ENCODE results near the gene ADAMTS6.
"Not testable (repeated sequence)": the region's sequence is repeated elsewhere in the genome, so short reads cannot be mapped to it uniquely, and the experiment has no call there.

The ADAMTS6 gene

GRCh38 chr5:65203746-65204145 is 278.0 kb downstream of the ADAMTS6 start:
- DNase-seq (ENCODE audit: low read depth in 4 of 4, low spot score in 1 of 4), result no peak

DNA sequence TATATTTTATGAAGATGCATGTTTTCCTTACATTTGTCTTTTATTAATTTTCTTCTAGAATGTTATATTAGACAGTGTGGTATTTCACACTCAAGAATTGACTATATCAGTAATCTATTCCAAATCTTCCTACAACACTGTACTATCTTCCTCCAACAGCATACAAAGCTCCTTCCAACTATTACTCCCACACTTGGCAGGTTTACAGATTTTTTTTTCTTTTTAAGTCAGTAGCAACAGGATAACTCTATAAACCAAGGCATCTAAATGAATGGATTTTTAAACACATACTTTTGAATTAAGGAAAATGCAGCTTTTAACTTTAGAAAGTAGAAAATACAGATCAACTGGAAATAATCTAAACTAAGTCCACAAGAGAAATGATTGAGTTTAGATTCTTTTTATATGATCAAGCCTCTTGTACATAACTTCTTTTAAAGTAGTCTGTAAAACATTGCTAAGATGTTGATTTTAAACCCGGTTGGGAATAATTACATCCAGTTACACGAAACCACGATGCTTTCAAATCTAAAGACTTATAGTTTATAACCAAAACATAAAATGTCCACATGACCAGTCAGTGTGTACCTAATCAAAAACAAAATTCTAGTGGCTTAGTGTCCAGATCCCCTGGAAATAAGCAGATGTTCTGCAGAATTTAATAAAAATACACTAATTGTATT is 281.6 kb downstream of the ADAMTS6 start:
- DNase-seq (ENCODE audit: low read depth in 4 of 4, low spot score in 1 of 4), result no peak

DNA sequence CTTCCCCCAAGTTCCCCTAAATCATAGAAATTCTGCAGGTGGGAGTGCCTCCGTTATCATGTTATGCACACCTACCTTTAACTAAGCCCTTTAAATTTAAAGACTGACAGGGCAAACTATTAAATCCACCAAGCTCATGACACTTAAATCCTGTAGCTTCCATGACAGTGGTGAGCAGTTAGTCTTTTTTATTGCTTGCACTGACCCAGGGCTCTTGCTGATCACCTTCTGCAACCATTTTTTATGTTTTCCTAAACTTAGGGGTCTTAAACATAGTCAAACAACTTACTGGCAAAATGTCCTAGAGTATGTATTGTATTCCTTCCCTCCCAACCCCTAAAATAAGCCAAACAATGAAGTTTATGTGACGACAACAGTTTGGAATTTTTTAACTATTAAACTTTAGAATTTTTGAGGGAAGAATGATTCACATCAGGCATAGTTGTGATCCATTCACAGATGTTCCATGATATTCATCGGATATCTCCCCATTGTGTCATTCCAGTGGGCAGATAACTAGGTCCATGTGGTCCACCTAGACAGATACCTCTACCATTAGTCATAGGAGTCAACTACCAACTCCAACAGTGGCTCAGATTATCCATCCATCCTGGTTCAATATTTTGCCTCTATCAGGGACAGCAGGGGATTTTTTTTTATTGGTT is 283.1 kb downstream of the ADAMTS6 start:
- DNase-seq (ENCODE audit: low read depth in 4 of 4, low spot score in 1 of 4), result no peak

- no peak for DNase-seq (ENCODE audit: low read depth in 4 of 4, low spot score in 1 of 4)
Observed at GRCh38 chr5:65197531-65198455, 283.9 kb downstream of the ADAMTS6 start.

- no peak for DNase-seq (ENCODE audit: low read depth in 4 of 4, low spot score in 1 of 4)
Observed at GRCh38 chr5:65194871-65195270, 286.8 kb downstream of the ADAMTS6 start.

DNA sequence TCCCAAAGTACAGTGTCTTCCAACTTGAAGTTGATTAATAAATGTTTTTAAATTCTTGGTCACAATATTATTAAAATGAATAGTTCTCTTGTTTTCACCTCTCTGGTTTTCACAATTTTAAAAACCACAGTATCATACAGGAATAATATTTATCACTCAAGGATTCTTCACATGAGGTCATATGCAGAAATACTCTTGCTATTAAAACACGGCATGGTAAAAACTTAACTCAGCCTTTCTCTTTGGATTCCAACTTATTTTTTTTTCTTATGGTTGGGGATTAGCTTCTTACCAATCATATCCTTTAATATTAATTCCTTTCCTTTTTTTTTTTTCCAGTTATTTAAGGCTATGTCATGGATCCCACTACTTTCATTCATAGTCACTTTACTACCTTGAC is 289.4 kb downstream of the ADAMTS6 start:
- no peak for DNase-seq (ENCODE audit: low read depth in 4 of 4, low spot score in 1 of 4)

- no peak for DNase-seq (ENCODE audit: low read depth in 4 of 4, low spot score in 1 of 4)
Observed at GRCh38 chr5:65191554-65192135, 290.1 kb downstream of the ADAMTS6 start.

GRCh38 chr5:65190328-65191053 is 291.2 kb downstream of the ADAMTS6 start:
- no peak for DNase-seq (ENCODE audit: low read depth in 4 of 4, low spot score in 1 of 4)

DNA sequence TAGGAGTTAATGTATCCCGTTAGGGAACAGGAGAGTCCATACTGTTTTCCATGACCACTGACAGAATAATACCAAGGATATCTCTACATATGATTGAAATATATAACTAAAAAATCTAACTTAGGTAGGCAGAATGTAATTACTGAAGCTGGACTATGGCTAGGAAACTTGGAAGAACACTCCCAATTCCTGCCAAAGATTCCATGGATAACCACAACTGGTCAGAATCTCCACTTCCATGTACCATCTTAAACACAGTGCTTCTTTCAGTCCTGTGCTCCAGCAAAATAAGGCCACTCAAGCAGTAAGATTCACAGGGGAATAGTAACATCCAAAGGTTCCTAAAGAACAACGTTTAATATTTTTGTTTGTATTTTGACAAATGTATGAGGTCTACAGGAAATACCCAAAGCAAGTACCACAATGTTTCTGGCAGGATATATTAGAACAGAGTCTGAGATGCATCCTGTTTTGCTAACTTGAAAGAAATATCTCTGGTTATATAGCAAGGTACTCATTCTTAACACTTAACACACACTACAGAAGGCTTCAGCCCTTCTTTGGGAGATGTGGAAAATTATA is 295.0 kb downstream of the ADAMTS6 start:
- DNase-seq (ENCODE audit: low read depth in 4 of 4, low spot score in 1 of 4), result no peak

GRCh38 chr5:65185468-65185867 is 296.3 kb downstream of the ADAMTS6 start:
- no peak for DNase-seq (ENCODE audit: low read depth in 4 of 4, low spot score in 1 of 4)

- no peak for DNase-seq (ENCODE audit: low read depth in 4 of 4, low spot score in 1 of 4)
Observed at GRCh38 chr5:65184780-65185179, 296.9 kb downstream of the ADAMTS6 start.

GRCh38 chr5:65174231-65174630 is 307.5 kb downstream of the ADAMTS6 start:
- not testable (repeated sequence) for DNase-seq (ENCODE audit: low read depth in 4 of 4, low spot score in 1 of 4)

- DNase-seq (ENCODE audit: low read depth in 4 of 4, low spot score in 1 of 4), result no peak
Observed at GRCh38 chr5:65173130-65173525, 308.6 kb downstream of the ADAMTS6 start.

DNA sequence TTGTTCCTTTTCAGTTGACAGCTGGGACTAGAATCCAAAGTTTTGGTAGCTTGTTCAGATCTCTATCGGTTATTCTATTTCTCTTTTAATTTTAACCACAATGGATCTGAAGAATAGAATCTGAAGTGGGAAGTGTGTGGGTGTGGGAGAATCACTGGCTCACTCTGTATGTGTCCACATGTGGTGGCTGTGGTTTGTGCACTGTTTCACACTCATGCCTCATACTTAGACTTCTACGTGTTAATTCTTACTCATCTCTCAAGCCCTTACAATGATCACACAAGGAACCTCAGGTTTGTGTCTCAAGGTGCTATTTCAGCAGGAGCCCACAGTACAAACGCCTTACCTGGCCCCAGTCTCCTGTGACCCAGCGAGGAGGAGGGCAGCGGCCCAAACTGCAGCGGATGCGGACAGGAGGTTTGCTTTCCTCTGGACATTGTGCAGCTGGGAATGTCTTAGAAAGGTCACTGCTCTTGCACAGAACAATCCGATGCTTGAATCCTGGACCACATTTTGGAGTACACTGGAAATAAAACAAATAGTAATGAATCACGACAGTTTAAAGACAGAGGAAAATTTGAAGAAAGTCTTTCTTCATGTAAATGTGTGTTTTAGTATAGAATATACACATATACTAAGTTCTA is 309.1 kb downstream of the ADAMTS6 start:
- DNase-seq (ENCODE audit: low read depth in 4 of 4, low spot score in 1 of 4), result peak; percentile 10 to 61 (median 29)

DNA sequence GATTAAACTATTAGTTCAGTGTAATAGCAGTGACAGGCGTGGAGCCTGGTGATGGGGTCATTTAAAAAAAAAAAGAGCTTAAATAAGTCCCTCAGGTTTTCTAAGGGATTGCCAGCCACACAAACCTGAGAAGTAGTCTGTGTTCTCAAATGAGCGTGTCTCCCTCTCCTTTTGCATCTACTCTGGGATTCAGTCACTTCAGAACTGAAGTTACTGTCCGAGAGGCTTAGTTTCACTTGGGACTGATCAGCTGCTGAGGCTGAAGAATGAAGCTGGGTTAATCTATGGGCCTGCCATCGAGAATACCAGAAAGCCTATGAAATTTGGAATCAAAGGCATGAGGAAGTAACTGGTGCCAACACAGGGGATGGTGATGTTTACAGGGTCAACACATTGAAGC is 310.1 kb downstream of the ADAMTS6 start:
- no peak for DNase-seq (ENCODE audit: low read depth in 4 of 4, low spot score in 1 of 4)

GRCh38 chr5:65163698-65164097 is 318.0 kb downstream of the ADAMTS6 start:
- DNase-seq (ENCODE audit: low read depth in 4 of 4, low spot score in 1 of 4), result no peak

DNA sequence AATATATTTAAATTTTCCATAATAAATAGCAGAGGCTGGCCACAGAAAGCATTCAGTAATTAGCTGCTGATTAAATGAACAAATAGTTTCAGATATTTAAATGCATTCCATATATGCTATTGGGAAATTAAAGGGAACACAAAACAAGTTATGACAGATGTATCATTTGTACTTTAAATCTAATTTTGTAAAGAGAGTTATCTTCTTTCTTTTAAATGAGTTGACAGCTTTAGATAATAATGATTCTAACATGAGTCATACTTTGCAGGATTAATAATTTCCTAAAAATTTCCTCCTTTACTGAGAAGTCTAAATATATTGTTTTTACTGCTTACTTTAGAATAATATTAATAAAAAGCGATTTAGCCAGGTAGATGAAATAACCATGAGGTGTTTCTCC is 320.1 kb downstream of the ADAMTS6 start:
- no peak for DNase-seq (ENCODE audit: low read depth in 4 of 4, low spot score in 1 of 4)

GRCh38 chr5:65157906-65158603 is 323.7 kb downstream of the ADAMTS6 start:
- no peak for DNase-seq (ENCODE audit: low read depth in 4 of 4, low spot score in 1 of 4)

- DNase-seq (ENCODE audit: low read depth in 4 of 4, low spot score in 1 of 4), result no peak
Observed at GRCh38 chr5:65156933-65157332, 324.8 kb downstream of the ADAMTS6 start.

Measured in stimulated activated CD4-positive, alpha-beta T cell treated with anti-CD3 and anti-CD28 coated beads, Interleukin-1b, Interleukin-23, amount 100 ng/mL, for 24 hours (primary cell).